Colonic mucosa (tissue), 4 donors: Measurements from ENCODE around the gene TRIM46. TPM values are rescaled to one million over a fixed set of nuclear protein-coding genes. Genes with fewer than 3 reads are reported as not detected.
"Not testable (repeated sequence)": the region's sequence is repeated elsewhere in the genome, so short reads cannot be mapped to it uniquely, and the experiment has no call there.

Experiments
- DNase-seq: peaks from one replicate; pipeline ENCODE4 v3.0.0-alpha.2; 2020
- H3K27ac ChIP-seq: fragments of 200-600 bp; one replicate; pipeline ENCODE4 v1.8.0; 2021
- H3K27me3 ChIP-seq: fragments of 200-600 bp; one replicate; pipeline ENCODE4 v1.8.0; 2021
- H3K36me3 ChIP-seq: fragments of 200-600 bp; one replicate; pipeline ENCODE4 v1.8.0; 2021
- H3K4me1 ChIP-seq: fragments of 200-600 bp; one replicate; pipeline ENCODE4 v1.8.0; 2021; ENCODE audit warnings: mild to moderate bottlenecking
- H3K4me3 ChIP-seq: fragments of 200-600 bp; one replicate; pipeline ENCODE4 v1.8.0; 2021
- H3K9ac ChIP-seq, 2 donors: one replicate each; pipeline ENCODE4 v1.7.0; 2013; ENCODE audit warnings: control low read depth in 2 of 2, low read depth in 2 of 2, low read length in 2 of 2
- H3K9me3 ChIP-seq: fragments of 200-600 bp; one replicate; pipeline ENCODE4 v1.8.0; 2021
- intact Hi-C: fragments of 100-400 bp; cut with DNase I; formaldehyde crosslinking; loops from one replicate; pipeline ENCODE4 v1.14.1; 2022
- total RNA-seq, 2 donors: library from RNA; stranded (reverse); fragmentation: NEBNext Ultra II Directional in 1 of 2; extraction: Animal tissue kit (Norgen Biotek cat#: 25700) in 1 of 2; gene quantifications; one replicate each; pipeline ENCODE4 v1.2.1, GENCODE V29; 2021
- TF ChIP-seq, protein P1 (sequence below): fragments of 200-600 bp; IDR thresholded peaks from one replicate; pipeline ENCODE4 v1.8.0; 2022; ENCODE audit warnings: antibody characterized with exemption, mild to moderate bottlenecking
- donor health status: healthy.
- donor health status: DM: no; HTN: no; CAD: no.
- donor health status: DM: no; HTN: no; CAD: no.

The TRIM46 gene
- total RNA-seq, 2 donors from 2014 or later = 0.10 to 0.19 TPM

DNA sequence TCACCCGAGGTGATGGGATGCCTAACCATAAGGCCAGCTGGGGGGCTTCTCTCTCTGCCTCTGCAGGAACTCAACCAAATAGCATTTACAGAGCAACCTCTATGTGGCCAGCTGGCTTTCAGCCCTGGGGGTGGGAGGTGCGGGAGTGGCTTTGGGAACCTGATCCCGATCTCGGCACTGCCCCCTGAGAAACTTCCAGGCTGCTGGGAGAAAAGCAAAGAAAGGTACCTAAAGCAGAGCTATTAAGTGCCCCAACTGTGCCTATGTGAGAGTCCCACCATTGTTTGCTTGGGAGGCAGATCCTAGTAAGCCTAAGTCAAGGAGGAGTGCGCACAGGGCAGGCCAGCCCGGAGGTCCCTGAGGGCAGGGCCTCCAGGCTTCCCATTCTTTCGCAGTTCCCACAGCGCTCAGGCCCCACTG is 7.6 kb upstream of the TRIM46 start:
- intact Hi-C loops = no loop called here
- DNase-seq = no peak
- peaks cover 7% of the 10 kb centered on the region for H3K36me3 ChIP-seq

DNA sequence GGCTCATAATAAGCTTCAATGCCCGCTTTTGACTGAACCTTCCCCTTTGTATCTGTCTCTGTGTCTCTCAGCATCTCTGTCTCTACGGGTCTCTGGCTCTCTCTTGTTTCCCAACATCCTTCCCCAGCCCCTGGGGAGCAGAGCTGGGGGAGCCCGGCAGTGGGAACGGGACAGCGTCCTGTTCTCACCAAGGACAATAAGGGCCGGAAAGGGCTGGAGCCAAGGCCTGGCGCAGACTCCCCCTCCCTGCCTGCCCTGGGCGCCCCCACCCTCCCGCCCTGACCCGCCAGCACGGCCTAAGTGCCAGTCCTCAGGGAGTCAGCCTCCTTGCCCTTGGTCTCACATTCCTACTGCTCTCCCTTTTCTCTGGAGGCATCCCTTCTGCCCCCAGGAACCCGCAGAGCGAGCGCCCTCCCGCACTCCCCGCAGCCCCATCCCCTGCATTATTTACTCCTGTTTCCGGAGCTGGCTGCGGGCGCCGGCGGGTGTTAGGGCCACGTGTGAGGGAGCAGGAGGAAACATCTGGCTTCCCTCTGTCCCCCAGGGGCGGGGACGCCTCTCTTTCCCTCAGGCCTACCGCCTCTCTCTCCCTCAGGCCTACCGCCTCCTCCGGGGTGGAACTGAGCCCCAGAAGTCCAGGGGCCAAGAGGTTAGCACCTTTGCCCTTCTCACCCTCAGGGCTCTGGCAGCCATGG is 7.0 kb upstream of the TRIM46 start:
- H3K9me3 ChIP-seq = no peaks in the 10 kb centered on the region
- no peak overlapping the region for H3K4me3 ChIP-seq
- H3K27me3 ChIP-seq = no peaks in the 10 kb centered on the region
- intact Hi-C loops = no loop called here
- H3K36me3 ChIP-seq = peaks cover 7% of the 10 kb centered on the region
- TF ChIP-seq, protein P1, sequence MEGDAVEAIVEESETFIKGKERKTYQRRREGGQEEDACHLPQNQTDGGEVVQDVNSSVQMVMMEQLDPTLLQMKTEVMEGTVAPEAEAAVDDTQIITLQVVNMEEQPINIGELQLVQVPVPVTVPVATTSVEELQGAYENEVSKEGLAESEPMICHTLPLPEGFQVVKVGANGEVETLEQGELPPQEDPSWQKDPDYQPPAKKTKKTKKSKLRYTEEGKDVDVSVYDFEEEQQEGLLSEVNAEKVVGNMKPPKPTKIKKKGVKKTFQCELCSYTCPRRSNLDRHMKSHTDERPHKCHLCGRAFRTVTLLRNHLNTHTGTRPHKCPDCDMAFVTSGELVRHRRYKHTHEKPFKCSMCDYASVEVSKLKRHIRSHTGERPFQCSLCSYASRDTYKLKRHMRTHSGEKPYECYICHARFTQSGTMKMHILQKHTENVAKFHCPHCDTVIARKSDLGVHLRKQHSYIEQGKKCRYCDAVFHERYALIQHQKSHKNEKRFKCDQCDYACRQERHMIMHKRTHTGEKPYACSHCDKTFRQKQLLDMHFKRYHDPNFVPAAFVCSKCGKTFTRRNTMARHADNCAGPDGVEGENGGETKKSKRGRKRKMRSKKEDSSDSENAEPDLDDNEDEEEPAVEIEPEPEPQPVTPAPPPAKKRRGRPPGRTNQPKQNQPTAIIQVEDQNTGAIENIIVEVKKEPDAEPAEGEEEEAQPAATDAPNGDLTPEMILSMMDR = no peak
- no peak overlapping the region for H3K9ac ChIP-seq
- DNase-seq = peak; percentile 31
- no peak overlapping the region for H3K27ac ChIP-seq
- peaks cover 7% of the 10 kb centered on the region for H3K4me1 ChIP-seq

More for the DNA sequence above, 7.6 kb upstream of the TRIM46 start:
- H3K27ac ChIP-seq = no peak overlapping the region
- TF ChIP-seq, protein P1 = no peak
- peaks cover 7% of the 10 kb centered on the region for H3K4me1 ChIP-seq
- H3K27me3 ChIP-seq = no peaks in the 10 kb centered on the region
- H3K9me3 ChIP-seq = no peaks in the 10 kb centered on the region
- no peak overlapping the region for H3K9ac ChIP-seq
- H3K4me3 ChIP-seq = no peak overlapping the region

DNA sequence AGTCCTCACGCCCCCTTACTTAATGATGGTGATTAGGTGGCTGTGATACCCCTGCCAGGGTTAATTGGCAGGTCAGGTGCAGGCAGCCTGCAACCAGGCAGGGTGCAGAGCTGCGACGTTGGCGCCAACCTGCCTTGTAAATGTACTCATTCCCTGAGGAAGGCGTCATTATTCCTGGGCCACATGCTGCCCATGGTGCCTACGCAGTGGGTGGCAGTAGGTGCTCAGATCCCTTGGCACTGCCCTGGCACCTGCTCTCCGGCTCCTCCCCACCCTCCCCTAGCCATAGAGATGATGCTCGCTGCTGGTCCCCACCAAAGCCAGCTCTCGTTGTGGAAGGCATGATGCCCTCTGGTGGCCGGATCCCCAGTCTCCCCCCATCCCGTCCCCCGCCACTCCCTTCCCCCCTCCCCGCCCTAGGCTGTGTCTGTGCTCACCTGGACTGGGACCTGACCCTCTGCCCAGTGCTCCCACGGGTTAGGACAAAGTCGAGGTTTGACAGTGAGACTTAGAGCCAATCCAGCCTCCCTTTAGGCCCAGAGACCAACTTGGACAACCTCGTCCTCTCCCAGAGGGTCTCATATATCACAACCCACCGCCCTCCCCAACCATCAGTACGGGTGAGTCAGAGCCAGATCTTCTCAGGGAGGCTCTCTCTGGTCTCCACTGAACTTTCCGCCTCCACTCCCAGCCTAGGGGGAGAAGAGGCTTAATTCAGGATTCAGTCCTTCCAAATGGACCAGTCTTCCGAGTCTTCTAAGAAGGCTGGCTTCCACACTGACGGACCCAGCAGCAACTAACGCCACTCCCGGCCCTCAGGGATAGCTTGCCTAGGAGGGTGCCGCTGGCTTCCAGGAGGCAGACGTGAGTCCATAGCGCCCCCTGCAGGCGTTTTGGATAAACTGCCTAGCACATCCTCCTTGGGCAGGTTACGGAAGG is 6.2 kb upstream of the TRIM46 start:
- Histone ChIP-seq H3K27ac (no peak overlapping the region), H3K4me1 (peaks cover 13% of the 10 kb centered on the region), H3K27me3 (no peaks in the 10 kb centered on the region), H3K36me3 (peaks cover 7% of the 10 kb centered on the region), H3K4me3 (no peak overlapping the region), H3K9ac (peak overlapping the region in 1 of 2 donors; percentile 70), H3K9me3 (no peaks in the 10 kb centered on the region)
- peak; percentile 93 for DNase-seq
- intact Hi-C loops = loop anchor here (1.0 kb wide), 1 partner anchor 76 kb away; no protein-coding TSS in a partner anchor
- TF ChIP-seq, protein P1 = peak; percentile 89

DNA sequence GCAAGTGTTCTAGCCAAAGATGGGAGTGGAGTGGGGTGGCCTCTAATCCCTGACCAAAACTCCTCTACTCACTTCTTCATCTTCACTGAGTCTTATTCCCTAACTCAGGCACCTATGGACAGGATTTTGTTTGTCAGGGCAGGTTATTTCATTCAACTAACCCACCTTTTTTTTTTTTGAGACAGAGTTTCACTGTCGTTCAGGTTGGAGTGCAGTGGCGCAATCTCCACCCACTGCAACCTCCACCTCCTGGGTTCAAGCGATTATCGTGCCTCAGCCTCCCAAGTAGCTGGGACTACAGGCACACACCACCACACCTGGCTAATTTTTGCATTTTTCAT is 5.6 kb upstream of the TRIM46 start:
- H3K27me3 ChIP-seq, H3K9me3 ChIP-seq, H3K36me3 ChIP-seq, DNase-seq, H3K9ac ChIP-seq, H3K4me3 ChIP-seq, H3K27ac ChIP-seq: not testable (repeated sequence)
- intact Hi-C loops = loop anchor here (1.0 kb wide), 1 partner anchor 77 kb away; no protein-coding TSS in a partner anchor
- H3K4me1 ChIP-seq = peaks cover 14% of the 10 kb centered on the region

DNA sequence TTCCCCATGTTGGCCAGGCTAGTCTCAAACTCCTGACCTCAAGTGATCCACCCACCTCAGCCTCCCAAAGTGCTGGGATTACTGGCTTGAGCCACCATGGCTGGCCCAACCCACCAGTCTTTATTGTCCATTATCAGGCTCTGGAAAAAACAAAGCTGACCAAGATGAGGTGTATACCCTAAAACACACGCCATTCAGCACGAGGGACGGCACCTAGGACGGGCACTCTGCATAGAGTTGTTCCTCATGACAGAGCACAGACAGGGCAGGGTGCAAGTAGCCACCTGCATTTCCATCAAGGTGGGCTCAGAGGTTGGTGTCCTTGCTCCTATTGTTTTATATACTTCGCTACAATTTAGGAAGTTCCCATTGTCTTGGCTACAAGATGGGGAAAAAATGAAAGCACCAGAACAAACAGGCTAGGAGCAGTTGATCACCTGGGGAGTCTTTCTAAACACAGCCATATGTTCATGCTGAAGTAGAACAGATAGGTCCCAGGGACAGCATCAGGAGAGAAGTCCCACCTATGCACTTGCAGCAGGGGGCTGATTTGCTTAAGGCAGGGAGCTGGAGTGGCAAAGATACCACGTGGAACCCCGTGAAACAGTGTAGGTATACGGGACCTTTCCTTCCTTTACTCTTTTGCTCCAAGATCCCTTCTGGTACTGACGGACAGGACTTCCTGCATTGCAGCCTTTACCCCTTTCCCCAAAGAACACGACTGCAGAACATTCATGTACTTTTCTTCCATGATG is 5.0 kb upstream of the TRIM46 start:
- intact Hi-C loops = loop anchor here (1.0 kb wide), 1 partner anchor 77 kb away; no protein-coding TSS in a partner anchor
- TF ChIP-seq, protein P1 = no peak
- Histone ChIP-seq H3K9me3 (no peaks in the 10 kb centered on the region), H3K27ac (no peak overlapping the region), H3K4me3 (no peak overlapping the region), H3K4me1 (peaks cover 14% of the 10 kb centered on the region), H3K27me3 (no peaks in the 10 kb centered on the region), H3K36me3 (peaks cover 7% of the 10 kb centered on the region), H3K9ac (no peak overlapping the region)
- no peak for DNase-seq
